HUES64 (cell line): ENCODE data around the gene DNAH2. TPM values are rescaled to one million over a fixed set of nuclear protein-coding genes. Genes with fewer than 3 reads are reported as not detected.

ENCODE experiments used
- H3K27ac ChIP-seq: 2 replicates; pipeline ENCODE4 v1.7.0; 2013; ENCODE audit warnings: low read depth, low read length, inconsistent platforms
- H3K27me3 ChIP-seq: 2 replicates; pipeline ENCODE4 v1.6.1; 2013; ENCODE audit warnings: mild to moderate bottlenecking, low read length; ENCODE audit not compliant: insufficient read depth
- H3K36me3 ChIP-seq: 2 replicates; pipeline ENCODE4 v1.6.1; 2013; ENCODE audit warnings: mild to moderate bottlenecking, low read length; ENCODE audit not compliant: insufficient read depth
- H3K4me1 ChIP-seq: 2 replicates; pipeline ENCODE4 v1.6.1; 2013; ENCODE audit warnings: mild to moderate bottlenecking, low read length, moderate library complexity; ENCODE audit not compliant: insufficient read depth
- H3K4me3 ChIP-seq: 2 replicates; pipeline ENCODE4 v1.5.1; 2013; ENCODE audit warnings: mild to moderate bottlenecking, low read length, moderate library complexity
- H3K9ac ChIP-seq: 2 replicates; pipeline ENCODE4 v1.6.1; 2013; ENCODE audit warnings: mild to moderate bottlenecking, low read depth, low read length
- H3K9me3 ChIP-seq: 2 replicates; pipeline ENCODE4 v1.6.1; 2013; ENCODE audit warnings: low read depth, low read length; ENCODE audit not compliant: insufficient read depth
- WGBS: fragments of 150-250, 120-280 bp; methylation state at CpG from one replicate; pipeline ENCODE4 v1.1.7; 2013; ENCODE audit warnings: missing lambda C conversion rate; 5-methylcytosine and 5-hydroxymethylcytosine counted together
- polyA plus RNA-seq, 2 experiments: library from polyadenylated mRNA; stranded (reverse); fragments of 50-300 nt; gene quantifications; one replicate each; pipeline ENCODE4 v1.2.3, GENCODE V29; 2013

The DNAH2 gene
- 0.10 TPM for polyA plus RNA-seq (2013, experiment 1 of 2)
- 0.32 TPM for polyA plus RNA-seq (2013, experiment 2 of 2)

DNA sequence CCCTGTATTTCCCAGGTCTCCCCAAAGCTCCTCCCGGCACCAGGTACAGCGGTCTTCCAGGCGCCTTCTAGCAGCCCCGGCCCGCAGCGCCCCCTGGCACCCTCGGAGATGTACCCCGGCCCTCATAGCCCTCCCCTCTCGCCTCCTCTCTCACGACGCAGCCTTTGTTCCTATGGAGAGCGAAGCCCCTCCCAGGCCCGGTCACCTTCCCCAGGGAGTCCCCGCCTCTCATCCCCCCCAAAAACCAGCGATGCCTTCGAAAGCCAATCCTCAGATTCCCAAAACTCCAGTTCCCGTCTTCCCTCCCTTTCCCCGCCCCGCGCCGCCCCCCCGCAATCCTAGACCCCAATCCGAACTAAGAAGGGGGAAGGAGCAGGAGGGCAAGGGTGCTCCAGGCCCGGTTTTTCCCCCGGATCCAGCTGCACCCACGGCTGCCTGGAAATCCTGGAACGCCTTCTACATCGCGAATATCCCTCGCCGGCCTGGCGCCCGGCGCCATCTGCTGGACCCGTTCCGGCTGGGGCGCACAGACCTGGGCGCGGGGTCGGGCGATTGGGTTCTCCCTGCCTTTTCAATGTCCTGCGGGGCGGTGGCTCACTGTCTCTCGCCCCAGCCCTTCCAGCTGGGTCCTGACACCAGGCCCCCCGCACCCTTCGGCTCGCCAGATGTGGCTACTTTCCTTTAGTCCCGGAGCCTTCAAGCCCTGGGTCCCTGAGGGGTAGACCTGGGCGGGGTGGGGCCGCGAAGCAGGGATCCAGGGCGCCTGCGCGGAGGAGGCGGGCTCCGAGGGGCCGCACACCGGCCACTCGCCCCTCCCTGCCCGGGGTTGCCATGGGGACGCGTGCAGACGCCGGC is at the start of gene DNAH2:
Gene DNAH2, plus strand, starts transcription at position 844 of the 855 bp plus-strand sequence. CDS start 1,991 bp downstream, outside the sequence.
- whole genome bisulfite sequencing = under 1% methylated on average over 64 of the region's 64 CpGs
- peak within 1 kb of the TSS; percentile 85 for H3K4me3 ChIP-seq
- no peaks in the 10 kb centered on the region for H3K9me3 ChIP-seq
- H3K4me1 ChIP-seq = peaks cover 13% of the 10 kb centered on the region
- peak within 1 kb of the TSS; percentile 86 for H3K27ac ChIP-seq
- peaks cover 19% of the 10 kb centered on the region for H3K27me3 ChIP-seq
- no peaks in the 10 kb centered on the region for H3K36me3 ChIP-seq
- peak within 1 kb of the TSS; percentile 66 for H3K9ac ChIP-seq

GRCh38 chr17:7668482-7668881 is 49.1 kb upstream of the DNAH2 start:
- H3K4me3 ChIP-seq = no peak overlapping the region
- peaks cover 4% of the 10 kb centered on the region; the same call in 1 of the 2 replicates for H3K9me3 ChIP-seq
- H3K4me1 ChIP-seq = no peaks in the 10 kb centered on the region
- no peak overlapping the region for H3K9ac ChIP-seq
- H3K27ac ChIP-seq = no peak overlapping the region
- H3K36me3 ChIP-seq = peaks cover 62% of the 10 kb centered on the region
- WGBS = 89% methylated on average over 7 of the region's 7 CpGs
- H3K27me3 ChIP-seq = no peaks in the 10 kb centered on the region

GRCh38 chr17:7673239-7673638 is 44.3 kb upstream of the DNAH2 start:
- H3K36me3 ChIP-seq = peaks cover 69% of the 10 kb centered on the region
- H3K9me3 ChIP-seq = peaks cover 8% of the 10 kb centered on the region; the same call in 1 of the 2 replicates
- H3K4me1 ChIP-seq = peaks cover 14% of the 10 kb centered on the region
- WGBS = 82% methylated on average over 2 of the region's 2 CpGs
- no peak overlapping the region for H3K9ac ChIP-seq
- no peak overlapping the region for H3K27ac ChIP-seq
- H3K27me3 ChIP-seq = no peaks in the 10 kb centered on the region
- H3K4me3 ChIP-seq = no peak overlapping the region

DNA sequence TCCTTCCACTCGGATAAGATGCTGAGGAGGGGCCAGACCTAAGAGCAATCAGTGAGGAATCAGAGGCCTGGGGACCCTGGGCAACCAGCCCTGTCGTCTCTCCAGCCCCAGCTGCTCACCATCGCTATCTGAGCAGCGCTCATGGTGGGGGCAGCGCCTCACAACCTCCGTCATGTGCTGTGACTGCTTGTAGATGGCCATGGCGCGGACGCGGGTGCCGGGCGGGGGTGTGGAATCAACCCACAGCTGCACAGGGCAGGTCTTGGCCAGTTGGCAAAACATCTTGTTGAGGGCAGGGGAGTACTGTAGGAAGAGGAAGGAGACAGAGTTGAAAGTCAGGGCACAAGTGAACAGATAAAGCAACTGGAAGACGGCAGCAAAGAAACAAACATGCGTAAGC is 42.6 kb upstream of the DNAH2 start:
- Histone ChIP-seq H3K4me3 (no peak overlapping the region), H3K9me3 (peaks cover 8% of the 10 kb centered on the region; the same call in 1 of the 2 replicates), H3K4me1 (peaks cover 14% of the 10 kb centered on the region), H3K9ac (no peak overlapping the region), H3K27ac (no peak overlapping the region), H3K27me3 (no peaks in the 10 kb centered on the region), H3K36me3 (peaks cover 56% of the 10 kb centered on the region)
- WGBS = 89% methylated on average over 14 of the region's 14 CpGs

GRCh38 chr17:7676533-7676932 is 41.0 kb upstream of the DNAH2 start:
- peak overlapping the region; percentile 15; the same call in 1 of the 2 replicates for H3K4me3 ChIP-seq
- no peaks in the 10 kb centered on the region for H3K27me3 ChIP-seq
- H3K4me1 ChIP-seq = peaks cover 14% of the 10 kb centered on the region
- H3K9me3 ChIP-seq = peaks cover 8% of the 10 kb centered on the region; the same call in 1 of the 2 replicates
- H3K27ac ChIP-seq = peak overlapping the region; percentile 61
- WGBS = 47% methylated on average over 5 of the region's 5 CpGs
- H3K36me3 ChIP-seq = peaks cover 41% of the 10 kb centered on the region
- H3K9ac ChIP-seq = peak overlapping the region; percentile 50

GRCh38 chr17:7677388-7678067 is 40.0 kb upstream of the DNAH2 start:
- peaks cover 8% of the 10 kb centered on the region; the same call in 1 of the 2 replicates for H3K9me3 ChIP-seq
- H3K36me3 ChIP-seq = peaks cover 36% of the 10 kb centered on the region
- peak overlapping the region; percentile 66; the same call in 1 of the 2 replicates for H3K27ac ChIP-seq
- H3K27me3 ChIP-seq = no peaks in the 10 kb centered on the region
- H3K4me1 ChIP-seq = peaks cover 14% of the 10 kb centered on the region
- 20% methylated on average over 10 of the region's 10 CpGs for WGBS
- no peak overlapping the region for H3K9ac ChIP-seq
- peak overlapping the region; percentile 15; the same call in 1 of the 2 replicates for H3K4me3 ChIP-seq

DNA sequence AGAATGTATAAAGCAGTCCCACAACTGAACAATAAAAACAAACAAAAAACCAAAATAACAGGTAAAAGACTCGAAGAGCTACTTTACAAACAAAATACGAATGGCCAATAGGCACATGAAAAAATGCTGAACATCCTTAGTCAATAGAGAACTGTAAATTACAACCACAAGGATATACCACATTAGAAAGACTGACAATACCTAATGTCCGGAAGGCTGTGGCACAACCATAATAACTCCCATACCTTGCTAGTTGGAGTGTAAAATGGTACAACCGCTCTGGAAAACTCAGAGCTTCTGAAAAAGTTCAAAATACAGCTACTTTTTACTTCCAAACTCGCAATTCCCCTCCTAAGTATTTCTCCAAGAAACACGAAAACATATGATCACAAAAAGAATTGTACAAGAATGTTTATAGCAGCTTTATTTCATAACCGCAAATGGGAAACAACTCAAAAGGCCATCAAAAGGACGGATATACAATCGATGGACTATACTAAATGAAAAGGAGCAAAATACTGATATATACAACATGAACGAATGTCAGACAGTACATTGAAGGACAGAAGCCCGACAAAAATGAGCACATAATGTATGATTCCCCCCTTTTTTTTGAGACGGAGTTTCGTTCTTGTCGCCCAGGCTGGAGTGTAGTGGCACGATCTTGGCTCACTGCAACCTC is 32.6 kb upstream of the DNAH2 start:
- peaks cover 20% of the 10 kb centered on the region for H3K4me1 ChIP-seq
- H3K27me3 ChIP-seq = no peaks in the 10 kb centered on the region
- H3K9me3 ChIP-seq = no peaks in the 10 kb centered on the region
- peak overlapping the region; percentile 13 for H3K27ac ChIP-seq
- H3K36me3 ChIP-seq = peaks cover 15% of the 10 kb centered on the region
- H3K9ac ChIP-seq = peak overlapping the region; percentile 98
- 71% methylated on average over 15 of the region's 15 CpGs for WGBS
- peak overlapping the region; percentile 98 for H3K4me3 ChIP-seq

GRCh38 chr17:7685533-7686221 is 31.9 kb upstream of the DNAH2 start:
- WGBS = 5% methylated on average over 44 of the region's 44 CpGs

DNA sequence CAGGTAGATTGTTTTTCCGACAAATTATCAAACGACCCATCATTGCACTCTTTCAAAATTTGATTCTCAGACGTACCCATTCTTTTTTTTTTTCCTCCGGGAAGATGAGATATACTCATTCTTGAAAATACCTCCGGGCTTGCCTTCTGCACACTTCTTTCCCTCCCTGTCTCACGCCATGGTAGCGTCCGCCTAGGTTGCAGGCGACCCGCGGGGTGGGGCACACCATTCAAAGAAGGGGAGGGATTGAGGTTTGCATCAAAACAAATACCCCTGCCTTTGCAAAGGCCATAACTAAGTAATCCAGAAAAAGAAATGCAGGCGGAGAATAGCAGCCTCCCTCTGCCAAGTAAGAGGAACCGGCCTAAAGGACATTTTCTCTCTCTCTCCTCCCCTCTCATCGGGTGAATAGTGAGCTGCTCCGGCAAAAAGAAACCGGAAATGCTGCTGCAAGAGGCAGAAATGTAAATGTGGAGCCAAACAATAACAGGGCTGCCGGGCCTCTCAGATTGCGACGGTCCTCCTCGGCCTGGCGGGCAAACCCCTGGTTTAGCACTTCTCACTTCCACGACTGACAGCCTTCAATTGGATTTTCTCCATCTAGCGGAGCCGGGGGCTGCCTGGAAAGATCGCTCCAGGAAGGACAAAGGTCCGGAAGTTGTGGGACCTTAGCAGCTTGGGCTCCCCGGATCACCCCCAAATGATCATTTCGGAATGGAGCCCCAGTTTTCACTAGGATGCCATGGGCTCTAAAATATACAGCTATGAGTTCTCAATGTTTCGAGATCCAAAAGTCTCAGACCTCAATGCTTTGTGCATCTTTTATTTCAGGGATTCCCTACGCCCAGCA is 31.1 kb upstream of the DNAH2 start:
- no peaks in the 10 kb centered on the region for H3K27me3 ChIP-seq
- H3K36me3 ChIP-seq = peaks cover 20% of the 10 kb centered on the region
- peak overlapping the region; percentile 98 for H3K4me3 ChIP-seq
- no peaks in the 10 kb centered on the region for H3K9me3 ChIP-seq
- peak overlapping the region; percentile 98 for H3K27ac ChIP-seq
- H3K4me1 ChIP-seq = peaks cover 20% of the 10 kb centered on the region
- WGBS = under 1% methylated on average over 30 of the region's 30 CpGs
- H3K9ac ChIP-seq = peak overlapping the region; percentile 98

More at GRCh38 chr17:7685533-7686221, 31.9 kb upstream of the DNAH2 start:
- Histone ChIP-seq H3K4me1 (peaks cover 20% of the 10 kb centered on the region), H3K9me3 (no peaks in the 10 kb centered on the region), H3K36me3 (peaks cover 20% of the 10 kb centered on the region), H3K9ac (peak overlapping the region; percentile 98), H3K27ac (peak overlapping the region; percentile 98), H3K4me3 (peak overlapping the region; percentile 98), H3K27me3 (no peaks in the 10 kb centered on the region)
